ENCODE results near the gene ERAL1. TPM values are rescaled to one million over a fixed set of nuclear protein-coding genes. Genes with fewer than 3 reads are reported as not detected.
A peak's percentile ranks its signal among the peaks of the same experiment; 100 is the strongest.
"Not testable (repeated sequence)": the region's sequence is repeated elsewhere in the genome, so short reads cannot be mapped to it uniquely, and the experiment has no call there.

Gene ERAL1
- polyA plus RNA-seq (ENCODE audit: insufficient read length in 10 of 10): 10 to 100 TPM; 35.1 to 54.6 (median 43.1) TPM
- long read RNA-seq, donor 1, transcript ERAL1-201 (10 exons, 1,925 nt): major isoform, 10 of 13 reads
- long read RNA-seq, donor 1, partial matches to known transcripts: 0 of 13 reads
- long read RNA-seq, donor 1, other reads (novel, unspliced or antisense): 0 of 13 reads
- long read RNA-seq, donor 2, transcript ERAL1-201 (10 exons, 1,925 nt): major isoform, 5 of 8 reads
- long read RNA-seq, donor 2, partial matches to known transcripts: 0 of 8 reads
- long read RNA-seq, donor 2, other reads (novel, unspliced or antisense): 0 of 8 reads
- long read RNA-seq, donor 3: 0 reads
- long read RNA-seq, donor 4, transcript ERAL1-201 (10 exons, 1,925 nt): major isoform, 7 of 12 reads
- long read RNA-seq, donor 4, partial matches to known transcripts: 5 of 12 reads
- long read RNA-seq, donor 4, other reads (novel, unspliced or antisense): 0 of 12 reads
- long read RNA-seq, donor 5, transcript ERAL1-201 (10 exons, 1,925 nt): major isoform, 14 of 22 reads
- long read RNA-seq, donor 5, partial matches to known transcripts: 8 of 22 reads
- long read RNA-seq, donor 5, other reads (novel, unspliced or antisense): 0 of 22 reads
- long read RNA-seq, donor 6, transcript ERAL1-201 (10 exons, 1,925 nt): major isoform, 19 of 34 reads
- long read RNA-seq, donor 6, partial matches to known transcripts: 13 of 34 reads
- long read RNA-seq, donor 6, other reads (novel, unspliced or antisense): 0 of 34 reads
- long read RNA-seq, donor 7, transcript ERAL1-201 (10 exons, 1,925 nt): major isoform, 9 of 12 reads
- long read RNA-seq, donor 7, partial matches to known transcripts: 0 of 12 reads
- long read RNA-seq, donor 7, other reads (novel, unspliced or antisense): 0 of 12 reads
- long read RNA-seq, donor 8, transcript ERAL1-201 (10 exons, 1,925 nt): major isoform, 5 of 7 reads
- long read RNA-seq, donor 8, partial matches to known transcripts: 0 of 7 reads
- long read RNA-seq, donor 8, other reads (novel, unspliced or antisense): 0 of 7 reads
- long read RNA-seq, donor 9, partial matches to known transcripts: 0 of 1 reads
- long read RNA-seq, donor 9, other reads (novel, unspliced or antisense): 0 of 1 reads

- peak; percentile 90 to 97 (median 91) for DNase-seq
These were observed at the start of gene ERAL1 for GRCh38 chr17:28854457-28855335. TSS of gene ERAL1 (plus strand) at chr17:28855016. CDS start at chr17:28855035, 19 bp downstream.

GRCh38 chr17:28807925-28808634 lies 46.7 kb upstream of the ERAL1 start:
- peak in 2 of 3 donors; percentile 11 to 27 for DNase-seq

GRCh38 chr17:28810437-28810836 lies 44.4 kb upstream of the ERAL1 start:
- DNase-seq: no peak

- DNase-seq: peak in 2 of 3 donors; percentile 5 to 21
These were observed 43.1 kb upstream of the ERAL1 start for GRCh38 chr17:28811651-28812090.

GRCh38 chr17:28812091-28812747 lies 42.6 kb upstream of the ERAL1 start:
- peak; percentile 96 to 98 (median 97) for DNase-seq

- peak in 1 of 3 donors; percentile 45 for DNase-seq
These were observed 42.0 kb upstream of the ERAL1 start for GRCh38 chr17:28812748-28813377.

- DNase-seq: no peak
These were observed 38.3 kb upstream of the ERAL1 start for GRCh38 chr17:28816540-28816939.

- no peak for DNase-seq
These were observed 36.0 kb upstream of the ERAL1 start for GRCh38 chr17:28818819-28819221.

GRCh38 chr17:28819582-28819981 lies 35.2 kb upstream of the ERAL1 start:
- no peak for DNase-seq

GRCh38 chr17:28827672-28828071 lies 27.1 kb upstream of the ERAL1 start:
- DNase-seq: no peak

GRCh38 chr17:28828294-28829040 lies 26.3 kb upstream of the ERAL1 start:
- no peak for DNase-seq

GRCh38 chr17:28834420-28834819 lies 20.4 kb upstream of the ERAL1 start:
- no peak for DNase-seq

GRCh38 chr17:28836541-28836940 lies 18.3 kb upstream of the ERAL1 start:
- not testable (repeated sequence) for DNase-seq

GRCh38 chr17:28839221-28839620 lies 15.6 kb upstream of the ERAL1 start:
- DNase-seq: no peak

GRCh38 chr17:28841901-28842281 lies 12.9 kb upstream of the ERAL1 start:
- no peak for DNase-seq

- peak; percentile 80 to 95 (median 89) for DNase-seq
These were observed 12.4 kb upstream of the ERAL1 start, which contains the start of gene FAM222B for GRCh38 chr17:28842282-28843012. TSS of gene FAM222B (minus strand) at chr17:28842790. CDS start at chr17:28766667, 76,123 bp downstream.

- no peak for DNase-seq
These were observed 11.0 kb upstream of the ERAL1 start for GRCh38 chr17:28843816-28844148.

GRCh38 chr17:28846231-28846630 lies 8.6 kb upstream of the ERAL1 start:
- DNase-seq: no peak

All from muscle of back (tissue), 13 donors.